NCI-H2029 (cell line): ENCODE results near the gene AGXT.
"Not testable (repeated sequence)": the region's sequence is repeated elsewhere in the genome, so short reads cannot be mapped to it uniquely, and the experiment has no call there.

ENCODE experiments used
- DNase-seq: peaks from one replicate; lab custom pipeline; 2025; lab: John Stamatoyannopoulos, UW

AGXT gene

DNA sequence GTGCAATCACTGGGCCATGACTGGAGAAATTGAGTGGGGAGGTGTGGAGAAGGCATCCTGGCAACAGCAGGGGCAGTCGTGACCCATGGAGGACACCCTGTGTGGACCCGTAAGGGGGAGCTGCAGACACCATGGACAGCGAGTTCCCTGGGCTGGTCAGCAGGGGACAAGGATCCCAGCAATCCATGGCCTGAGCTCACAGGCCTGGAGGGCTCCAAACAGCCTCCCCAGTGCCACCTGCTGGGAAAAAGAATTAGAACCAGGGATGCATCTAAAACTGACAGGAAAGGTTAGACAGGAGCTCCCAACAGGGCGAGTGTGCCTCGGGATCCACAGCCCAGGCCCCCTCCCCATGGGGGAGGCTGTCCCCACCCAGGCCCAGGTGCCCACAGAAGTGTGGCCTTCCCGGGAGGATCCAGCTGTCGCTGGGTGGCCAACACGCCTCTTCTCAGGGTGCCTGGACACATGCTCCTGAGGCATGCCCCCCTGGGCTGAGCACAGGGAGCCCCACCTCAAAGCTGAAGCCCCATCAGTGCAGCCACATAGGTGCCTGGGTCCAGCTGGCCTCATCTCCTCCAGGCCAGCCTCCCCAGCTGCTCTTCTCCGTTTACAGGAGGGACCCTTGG is 28.1 kb upstream of the AGXT start:
- peak; percentile 33 for DNase-seq

DNA sequence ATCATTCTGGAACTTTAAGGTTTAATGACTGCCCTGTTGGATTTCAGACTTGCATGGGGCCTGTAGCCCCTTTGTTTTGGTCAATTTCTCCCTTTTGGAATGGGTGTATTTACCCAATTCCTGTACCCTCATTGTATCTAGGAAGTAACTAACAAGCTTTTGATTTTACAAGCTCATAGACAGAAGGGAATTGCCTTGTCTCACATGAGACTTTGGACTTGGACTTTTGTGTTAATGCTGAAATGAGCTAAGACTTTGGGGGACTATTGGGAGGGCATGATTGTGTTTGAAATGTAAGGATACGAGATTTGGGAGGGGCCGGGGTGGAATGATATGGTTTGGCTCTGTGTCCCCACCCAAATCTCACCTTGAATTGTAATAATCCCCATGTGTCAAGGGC is 22.3 kb upstream of the AGXT start:
- DNase-seq, result not testable (repeated sequence)

GRCh38 chr2:240846873-240847595 is 21.6 kb upstream of the AGXT start:
- DNase-seq, result no peak

- DNase-seq, result no peak
These were observed 20.8 kb upstream of the AGXT start for GRCh38 chr2:240847817-240848216.

DNA sequence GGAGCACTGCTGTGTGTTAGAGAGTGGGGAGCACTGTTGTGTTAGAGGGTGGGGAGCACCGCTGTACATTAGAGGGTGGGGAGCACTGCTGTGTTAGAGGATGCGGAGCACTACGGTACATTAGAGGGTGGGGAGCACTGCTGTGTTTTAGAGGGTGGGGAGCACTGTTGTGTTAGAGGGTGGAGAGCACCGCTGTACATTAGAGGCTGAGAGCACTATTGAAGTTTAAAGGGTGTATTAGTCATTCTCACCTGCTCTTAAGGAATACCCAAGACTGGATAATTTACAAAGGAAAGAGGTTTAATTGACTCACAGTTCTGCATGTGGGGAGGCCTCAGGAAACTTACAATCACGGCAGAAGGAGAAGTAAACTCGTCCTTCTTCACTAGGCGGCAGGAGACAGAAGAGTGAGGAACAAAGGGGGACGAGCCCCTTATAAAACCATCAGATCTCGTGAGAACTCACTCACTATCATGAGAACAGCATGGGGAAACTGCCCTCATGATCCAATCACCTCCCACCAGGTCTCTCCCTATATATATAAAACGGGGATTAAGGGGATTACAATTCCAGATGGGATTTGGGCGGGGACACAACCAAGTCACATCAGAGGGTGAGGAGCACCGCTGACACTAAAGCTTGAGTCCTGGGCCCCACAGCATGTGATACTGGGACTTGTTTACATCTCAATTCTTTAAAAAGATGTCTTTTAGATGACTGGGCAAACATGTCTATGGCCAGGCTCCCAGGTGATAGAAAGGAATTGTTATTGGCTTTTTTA is 19.5 kb upstream of the AGXT start:
- DNase-seq, result no peak

DNA sequence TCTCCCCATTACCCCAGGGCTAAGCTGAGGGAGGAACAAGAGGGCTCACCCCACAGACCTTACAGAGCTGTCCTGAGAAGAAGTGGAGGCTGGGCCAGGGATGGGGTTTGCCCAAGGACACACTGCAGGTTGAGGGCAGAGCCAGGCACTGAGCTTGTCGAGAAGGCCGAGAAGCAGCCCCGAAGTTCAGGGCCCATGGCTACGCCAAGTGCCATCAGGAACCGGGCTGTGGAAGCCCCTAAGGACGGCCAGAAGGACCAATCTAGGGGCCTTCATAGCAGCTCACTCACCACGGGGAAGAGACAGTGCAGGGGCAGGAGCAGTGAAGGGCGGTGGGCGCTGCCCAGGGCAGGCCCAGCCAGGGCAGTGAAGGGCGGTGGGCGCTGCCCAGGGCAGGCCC is 18.6 kb upstream of the AGXT start:
- no peak for DNase-seq

- no peak for DNase-seq
These were observed 17.9 kb upstream of the AGXT start for GRCh38 chr2:240850756-240851077.

GRCh38 chr2:240851078-240851991 is 17.3 kb upstream of the AGXT start:
- peak; percentile 58 for DNase-seq

DNA sequence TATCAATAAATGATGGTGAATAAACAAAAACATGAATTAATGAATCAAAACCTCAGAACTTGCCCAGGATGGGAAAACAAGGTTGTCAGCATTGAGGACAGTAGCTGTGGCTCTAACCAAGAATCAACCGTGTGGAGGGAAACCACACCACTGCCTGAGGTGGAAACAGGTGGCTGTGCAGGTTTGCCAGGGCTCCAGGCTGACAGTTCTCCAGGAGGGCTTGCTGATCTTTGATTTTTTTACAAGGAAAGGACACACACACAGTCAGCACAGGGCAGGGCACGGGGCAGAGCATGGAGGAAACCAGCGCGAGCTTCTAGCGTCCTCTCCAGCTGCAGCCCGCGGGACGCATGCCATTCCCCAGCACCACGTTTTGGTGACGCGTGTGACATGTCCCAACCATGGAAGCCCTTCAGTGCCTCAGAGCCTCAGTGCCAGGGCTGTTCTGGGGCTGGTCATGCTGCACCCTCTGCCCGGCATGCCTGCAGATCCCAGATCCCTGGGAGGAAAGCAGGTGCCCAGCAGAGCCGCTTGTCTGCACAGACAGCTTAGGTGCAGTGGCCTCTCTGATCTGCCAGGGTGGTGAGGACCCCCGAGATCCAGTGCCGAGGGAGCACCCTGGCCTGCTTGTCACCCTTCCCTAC is 15.8 kb upstream of the AGXT start:
- no peak for DNase-seq

- DNase-seq, result no peak
These were observed 13.0 kb upstream of the AGXT start for GRCh38 chr2:240855670-240856069.

GRCh38 chr2:240856151-240856980 is 12.3 kb upstream of the AGXT start:
- no peak for DNase-seq

- DNase-seq, result no peak
These were observed 11.3 kb upstream of the AGXT start for GRCh38 chr2:240857039-240858008.

- DNase-seq, result no peak
These were observed 10.3 kb upstream of the AGXT start for GRCh38 chr2:240858321-240858720.

- DNase-seq, result no peak
These were observed 9.8 kb upstream of the AGXT start for GRCh38 chr2:240858871-240859270.

DNA sequence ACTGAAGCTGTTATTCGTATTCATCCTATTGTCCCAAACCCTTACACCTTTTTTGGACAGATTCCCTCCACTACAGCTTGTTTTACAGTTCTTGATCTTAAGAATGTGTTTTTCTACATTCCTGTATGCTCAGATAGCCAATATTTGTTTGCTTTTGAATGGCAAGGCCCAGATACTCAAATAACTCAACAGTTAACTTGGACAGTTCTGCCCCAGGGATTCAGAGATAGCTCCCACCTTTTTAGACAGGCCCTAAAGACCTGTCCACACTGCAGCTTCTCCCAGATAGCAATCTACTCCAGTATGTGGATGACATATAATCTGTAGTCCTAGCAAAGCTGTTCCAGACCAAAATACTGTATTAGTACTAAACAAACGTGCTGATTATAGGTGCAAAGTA is 7.1 kb upstream of the AGXT start:
- no peak for DNase-seq

DNA sequence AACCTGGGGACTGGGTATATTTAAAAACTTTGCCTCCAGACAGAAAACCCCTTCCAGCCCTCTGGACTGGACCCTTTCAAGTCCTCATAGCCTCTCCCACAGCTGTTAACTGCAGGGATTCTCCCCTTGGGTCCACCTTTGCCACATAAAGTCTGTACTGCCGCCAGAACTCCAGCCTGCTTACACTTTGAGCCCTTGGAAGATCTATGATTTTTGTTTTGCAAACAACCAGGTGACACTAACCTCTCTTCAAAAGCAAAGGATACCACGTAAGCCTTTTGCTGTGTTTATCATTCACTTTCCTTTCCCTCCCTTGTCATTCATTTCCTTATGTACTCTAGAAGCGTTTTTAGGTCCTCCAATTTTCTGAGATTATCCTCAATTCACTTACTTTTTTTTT is 4.1 kb upstream of the AGXT start:
- DNase-seq, result no peak

- no peak for DNase-seq
These were observed 3.2 kb upstream of the AGXT start for GRCh38 chr2:240865391-240865790.

GRCh38 chr2:240869109-240869955 is 708 bp downstream of the AGXT start:
- DNase-seq, result no peak
